Type B pancreatic cell (in vitro differentiated cells): ENCODE data around the gene INTS3. TPM values are rescaled to one million over a fixed set of nuclear protein-coding genes. Genes with fewer than 3 reads are reported as not detected.

ENCODE experiments used
- DNase-seq: peaks from one replicate; pipeline ENCODE4 v3.0.0; 2021; ENCODE audit warnings: mixed read lengths; ENCODE audit not compliant: unreplicated experiment; ENCODE audit errors: extremely low spot score
- H3K27ac Mint-ChIP-seq: 2 replicates; pipeline ENCODE4 v1.8.0; 2021; ENCODE audit warnings: mild to moderate bottlenecking, mixed read lengths
- H3K27me3 Mint-ChIP-seq: 2 replicates; pipeline ENCODE4 v1.8.0; 2021; ENCODE audit warnings: mixed read lengths
- H3K36me3 Mint-ChIP-seq: 2 replicates; pipeline ENCODE4 v1.8.0; 2021; ENCODE audit warnings: mixed read lengths
- H3K4me1 Mint-ChIP-seq: one replicate; pipeline ENCODE4 v1.8.0; 2021; ENCODE audit warnings: mixed read lengths; ENCODE audit not compliant: unreplicated experiment
- H3K4me3 Mint-ChIP-seq: 2 replicates; pipeline ENCODE4 v1.8.0; 2021; ENCODE audit warnings: mild to moderate bottlenecking, mixed read lengths
- H3K9me3 Mint-ChIP-seq: 2 replicates; pipeline ENCODE4 v1.8.0; 2021; ENCODE audit warnings: mixed read lengths
- CTCF ChIP-seq: fragments of 200-600 bp; sonication (generic); conservative IDR thresholded peaks from 2 replicates; pipeline ENCODE4 v1.5.0; 2021; ENCODE audit warnings: antibody characterized with exemption, mild to moderate bottlenecking
- total RNA-seq: library from RNA; stranded (reverse); gene quantifications from 2 replicates; pipeline ENCODE4 v1.2.1, GENCODE V29; 2021; ENCODE audit warnings: low replicate concordance

The INTS3 gene
- total RNA-seq, 1 donor from 2014 or later, result 90.8 TPM

- no peak for TF ChIP-seq CTCF
- H3K36me3 Mint-ChIP-seq, result no peaks in the 10 kb centered on the region
These were observed 39.0 kb upstream of the INTS3 start for GRCh38 chr1:153688736-153689328.

GRCh38 chr1:153693466-153693865 is 34.4 kb upstream of the INTS3 start:
- H3K27ac Mint-ChIP-seq, result no peak overlapping the region
- H3K4me3 Mint-ChIP-seq, result no peak overlapping the region

More at GRCh38 chr1:153688736-153689328, 39.0 kb upstream of the INTS3 start:
- Mint-ChIP-seq H3K4me1 (peaks cover 21% of the 10 kb centered on the region), H3K27me3 (peaks cover 15% of the 10 kb centered on the region), H3K9me3 (no peaks in the 10 kb centered on the region), H3K27ac (no peak overlapping the region), H3K4me3 (no peak overlapping the region)
- no peak for DNase-seq

GRCh38 chr1:153696741-153697140 is 31.1 kb upstream of the INTS3 start:
- no peaks in the 10 kb centered on the region for H3K36me3 Mint-ChIP-seq
- no peak overlapping the region for H3K4me3 Mint-ChIP-seq
- DNase-seq, result no peak
- H3K9me3 Mint-ChIP-seq, result no peaks in the 10 kb centered on the region
- no peaks in the 10 kb centered on the region for H3K27me3 Mint-ChIP-seq
- H3K27ac Mint-ChIP-seq, result peak overlapping the region; percentile 55
- H3K4me1 Mint-ChIP-seq, result peaks cover 17% of the 10 kb centered on the region
- TF ChIP-seq CTCF, result no peak

More at GRCh38 chr1:153693466-153693865, 34.4 kb upstream of the INTS3 start:
- Mint-ChIP-seq H3K27me3 (peaks cover 3% of the 10 kb centered on the region), H3K4me1 (peaks cover 19% of the 10 kb centered on the region), H3K36me3 (no peaks in the 10 kb centered on the region), H3K9me3 (no peaks in the 10 kb centered on the region)
- DNase-seq, result no peak
- no peak for TF ChIP-seq CTCF

GRCh38 chr1:153697191-153698019 is 30.4 kb upstream of the INTS3 start:
- H3K27ac Mint-ChIP-seq, result peak overlapping the region; percentile 55
- H3K36me3 Mint-ChIP-seq, result no peaks in the 10 kb centered on the region
- TF ChIP-seq CTCF, result no peak
- H3K9me3 Mint-ChIP-seq, result no peaks in the 10 kb centered on the region
- peak overlapping the region; percentile 46 for H3K4me3 Mint-ChIP-seq
- no peaks in the 10 kb centered on the region for H3K27me3 Mint-ChIP-seq
- peaks cover 13% of the 10 kb centered on the region for H3K4me1 Mint-ChIP-seq
- DNase-seq, result no peak

GRCh38 chr1:153698020-153698922 is 29.6 kb upstream of the INTS3 start:
- Mint-ChIP-seq H3K36me3 (no peaks in the 10 kb centered on the region), H3K9me3 (no peaks in the 10 kb centered on the region), H3K27ac (peak overlapping the region; percentile 55), H3K27me3 (no peaks in the 10 kb centered on the region), H3K4me3 (peak overlapping the region; percentile 46), H3K4me1 (peaks cover 13% of the 10 kb centered on the region)
- DNase-seq, result no peak
- TF ChIP-seq CTCF, result no peak
